HEK293 (cell line): ENCODE results near the gene ZNF536.
A peak's percentile ranks its signal among the peaks of the same experiment; 100 is the strongest.

Source experiments
- ATF2 ChIP-seq: fragments of 450-650 bp; formaldehyde crosslinking; IDR thresholded peaks from 2 replicates; pipeline ENCODE4 v1.5.1; 2016; ENCODE audit warnings: missing biosample characterization, missing genetic modification characterization, low read depth
- FEZF1 ChIP-seq: fragments of 450-650 bp; formaldehyde crosslinking; IDR thresholded peaks from 2 replicates; pipeline ENCODE4 v1.5.1; 2016; ENCODE audit warnings: missing biosample characterization, missing genetic modification characterization
- GLI4 ChIP-seq: fragments of 450-650 bp; formaldehyde crosslinking; IDR thresholded peaks from 2 replicates; pipeline ENCODE4 v1.5.1; 2016; ENCODE audit warnings: missing biosample characterization, missing genetic modification characterization
- IKZF3 ChIP-seq: fragments of 450-650 bp; IDR thresholded peaks from 2 replicates; pipeline ENCODE4 v1.5.0; 2018; ENCODE audit warnings: missing biosample characterization, mild to moderate bottlenecking, missing genetic modification characterization, moderate library complexity
- OSR2 ChIP-seq: fragments of 450-650 bp; formaldehyde crosslinking; IDR thresholded peaks from 2 replicates; pipeline ENCODE4 v1.5.1; 2016; ENCODE audit warnings: missing biosample characterization, missing genetic modification characterization
- OVOL3 ChIP-seq: fragments of 450-650 bp; formaldehyde crosslinking; IDR thresholded peaks from 2 replicates; pipeline ENCODE4 v1.5.1; 2016; ENCODE audit warnings: missing biosample characterization, missing genetic modification characterization
- PRDM10 ChIP-seq: fragments of 450-650 bp; formaldehyde crosslinking; IDR thresholded peaks from 2 replicates; pipeline ENCODE4 v1.5.1; 2016; ENCODE audit warnings: missing biosample characterization, missing genetic modification characterization
- SP3 ChIP-seq: fragments of 450-650 bp; formaldehyde crosslinking; IDR thresholded peaks from 2 replicates; pipeline ENCODE4 v1.5.1; 2016; ENCODE audit warnings: missing biosample characterization, missing genetic modification characterization
- TRIM28 ChIP-seq: IDR thresholded peaks from 2 replicates; pipeline ENCODE4 v1.6.1; 2011; ENCODE audit warnings: low read length, control low read depth, borderline replicate concordance
- ZBTB21 ChIP-seq: fragments of 450-650 bp; formaldehyde crosslinking; IDR thresholded peaks from 2 replicates; pipeline ENCODE4 v1.5.1; 2017; ENCODE audit warnings: missing biosample characterization, missing genetic modification characterization
- ZEB2 ChIP-seq: fragments of 450-650 bp; formaldehyde crosslinking; IDR thresholded peaks from 2 replicates; pipeline ENCODE4 v1.5.1; 2016; ENCODE audit warnings: missing biosample characterization, missing genetic modification characterization
- ZNF121 ChIP-seq: fragments of 450-650 bp; formaldehyde crosslinking; IDR thresholded peaks from 2 replicates; pipeline ENCODE4 v1.5.1; 2016; ENCODE audit warnings: missing biosample characterization, missing genetic modification characterization
- ZNF138 ChIP-seq: fragments of 450-650 bp; formaldehyde crosslinking; IDR thresholded peaks from 2 replicates; pipeline ENCODE4 v1.5.1; 2016; ENCODE audit warnings: missing biosample characterization, missing genetic modification characterization, borderline replicate concordance
- ZNF146 ChIP-seq: fragments of 450-650 bp; formaldehyde crosslinking; IDR thresholded peaks from 2 replicates; pipeline ENCODE4 v1.5.1; 2016; ENCODE audit warnings: missing biosample characterization, missing genetic modification characterization
- ZNF155 ChIP-seq: fragments of 450-650 bp; formaldehyde crosslinking; IDR thresholded peaks from 2 replicates; pipeline ENCODE4 v1.5.1; 2016; ENCODE audit warnings: missing biosample characterization, missing genetic modification characterization
- ZNF174 ChIP-seq: fragments of 450-650 bp; formaldehyde crosslinking; IDR thresholded peaks from 2 replicates; pipeline ENCODE4 v1.5.0; 2017; ENCODE audit warnings: missing biosample characterization, mild to moderate bottlenecking, missing genetic modification characterization
- ZNF19 ChIP-seq: fragments of 450-650 bp; formaldehyde crosslinking; IDR thresholded peaks from 2 replicates; pipeline ENCODE4; 2016; ENCODE audit warnings: missing biosample characterization, missing genetic modification characterization, low read depth
- ZNF23 ChIP-seq: fragments of 450-650 bp; formaldehyde crosslinking; IDR thresholded peaks from 2 replicates; pipeline ENCODE4 v1.5.1; 2016; ENCODE audit warnings: missing biosample characterization, missing genetic modification characterization, borderline replicate concordance
- ZNF248 ChIP-seq: fragments of 450-650 bp; formaldehyde crosslinking; IDR thresholded peaks from 2 replicates; pipeline ENCODE4 v1.5.1; 2017; ENCODE audit warnings: missing biosample characterization, missing genetic modification characterization
- ZNF292 ChIP-seq: fragments of 450-650 bp; formaldehyde crosslinking; IDR thresholded peaks from 2 replicates; pipeline ENCODE4 v1.5.1; 2016; ENCODE audit warnings: low read depth, missing biosample characterization, missing genetic modification characterization, borderline replicate concordance
- ZNF366 ChIP-seq: fragments of 450-650 bp; formaldehyde crosslinking; conservative IDR thresholded peaks from 2 replicates; pipeline ENCODE4 v1.5.1; 2016; ENCODE audit warnings: missing biosample characterization, missing genetic modification characterization
- ZNF433 ChIP-seq: fragments of 450-650 bp; formaldehyde crosslinking; IDR thresholded peaks from 2 replicates; pipeline ENCODE4 v1.5.1; 2016; ENCODE audit warnings: missing biosample characterization, missing genetic modification characterization, low read depth
- ZNF473 ChIP-seq: fragments of 450-650 bp; formaldehyde crosslinking; IDR thresholded peaks from 2 replicates; pipeline ENCODE4 v1.5.1; 2017; ENCODE audit warnings: missing biosample characterization, missing genetic modification characterization
- ZNF521 ChIP-seq: fragments of 450-650 bp; formaldehyde crosslinking; IDR thresholded peaks from 2 replicates; pipeline ENCODE4 v1.5.1; 2017; ENCODE audit warnings: missing biosample characterization, mild to moderate bottlenecking, missing genetic modification characterization
- ZNF555 ChIP-seq: fragments of 450-650 bp; formaldehyde crosslinking; conservative IDR thresholded peaks from 2 replicates; pipeline ENCODE4 v1.5.1; 2017; ENCODE audit warnings: missing biosample characterization, mild to moderate bottlenecking, missing genetic modification characterization, inconsistent platforms
- ZNF580 ChIP-seq: fragments of 450-650 bp; formaldehyde crosslinking; IDR thresholded peaks from 2 replicates; pipeline ENCODE4 v1.5.1; 2016; ENCODE audit warnings: missing biosample characterization, missing genetic modification characterization
- ZNF596 ChIP-seq: fragments of 450-650 bp; IDR thresholded peaks from 2 replicates; pipeline ENCODE4 v1.5.0; 2018; ENCODE audit warnings: missing biosample characterization, mild to moderate bottlenecking, missing genetic modification characterization, moderate library complexity
- ZNF624 ChIP-seq: fragments of 450-650 bp; formaldehyde crosslinking; IDR thresholded peaks from 2 replicates; pipeline ENCODE4 v1.5.1; 2017; ENCODE audit warnings: missing biosample characterization, missing genetic modification characterization
- ZNF777 ChIP-seq: fragments of 450-650 bp; formaldehyde crosslinking; IDR thresholded peaks from 2 replicates; pipeline ENCODE4 v1.5.1; 2017; ENCODE audit warnings: missing biosample characterization, missing genetic modification characterization, borderline replicate concordance
- ZNF791 ChIP-seq: fragments of 450-650 bp; formaldehyde crosslinking; IDR thresholded peaks from 2 replicates; pipeline ENCODE4 v1.5.1; 2016; ENCODE audit warnings: missing biosample characterization, missing genetic modification characterization
- ZSCAN18 ChIP-seq: fragments of 450-650 bp; formaldehyde crosslinking; IDR thresholded peaks from 2 replicates; pipeline ENCODE4 v1.5.1; 2016; ENCODE audit warnings: missing biosample characterization, missing genetic modification characterization
- ZSCAN5A ChIP-seq: fragments of 450-650 bp; formaldehyde crosslinking; IDR thresholded peaks from 2 replicates; pipeline ENCODE4 v1.5.1; 2016; ENCODE audit warnings: missing biosample characterization, missing genetic modification characterization

The ZNF536 gene

DNA sequence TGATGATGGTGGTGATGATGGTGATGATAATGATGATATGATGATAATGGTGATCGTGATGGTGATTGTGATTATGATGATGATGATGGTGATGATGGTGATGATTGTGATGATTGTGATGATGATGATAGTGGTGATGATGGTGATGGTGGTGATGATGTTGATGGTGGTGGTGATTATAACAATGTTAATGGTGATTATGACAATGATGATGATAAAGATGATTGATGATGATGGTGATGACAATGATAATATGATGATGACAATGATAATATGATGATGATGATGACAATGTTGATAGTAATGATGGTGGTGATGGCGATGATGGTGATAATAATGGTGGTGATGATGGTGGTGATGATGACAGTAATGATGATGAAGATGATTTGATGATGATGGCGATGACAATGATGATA is 34.1 kb upstream of the ZNF536 start (continued):
- TF ChIP-seq ATF2 (tag by site-specific recombination) (peak; percentile 94), ZNF19 (tag by site-specific recombination) (no peak), ZNF433 (tag by site-specific recombination) (no peak; the same call in 1 of the 2 replicates), TRIM28 (no peak), ZNF366 (tag by site-specific recombination) (peak; percentile 52; the same call in 1 of the 2 replicates), ZEB2 (tag by site-specific recombination) (no peak; the same call in 1 of the 2 replicates), ZNF155 (tag by site-specific recombination) (peak; percentile 21), PRDM10 (no peak), ZNF791 (tag by site-specific recombination) (peak; percentile 74), ZNF292 (tag by site-specific recombination) (no peak), IKZF3 (tag by site-specific recombination) (no peak), FEZF1 (tag by site-specific recombination) (0 out of 2 replicates have a peak, but pooled peaks have one; percentile 9), GLI4 (tag by site-specific recombination) (no peak), ZNF624 (tag by site-specific recombination) (no peak), ZNF580 (tag by site-specific recombination) (no peak), SP3 (tag by site-specific recombination) (no peak), ZNF248 (0 out of 2 replicates have a peak, but pooled peaks have one; percentile 24), ZNF555 (tag by site-specific recombination) (no peak), ZNF521 (tag by site-specific recombination) (peak; percentile 99), ZSCAN18 (no peak), OSR2 (tag by site-specific recombination) (no peak), ZNF473 (tag by site-specific recombination) (peak; percentile 87; the same call in 1 of the 2 replicates), ZBTB21 (tag by site-specific recombination) (peak; percentile 87), ZNF174 (no peak), ZSCAN5A (tag by site-specific recombination) (no peak; the same call in 1 of the 2 replicates), ZNF23 (tag by site-specific recombination) (no peak), ZNF777 (0 out of 2 replicates have a peak, but pooled peaks have one; percentile 12), ZNF146 (peak; percentile 5; the same call in 1 of the 2 replicates), OVOL3 (tag by site-specific recombination) (no peak; the same call in 1 of the 2 replicates), ZNF121 (no peak), ZNF596 (tag by site-specific recombination) (no peak), ZNF138 (tag by site-specific recombination) (no peak)
